SU-DHL-6 (cell line): ENCODE measurements around the gene CKMT2.

Experiments used
- H2AFZ ChIP-seq: fragments of 200-600 bp; sonication (generic); 2 replicates; pipeline ENCODE4 v1.6.1; 2014; ENCODE audit warnings: low read depth, mild to moderate bottlenecking, moderate library complexity, mixed read lengths, antibody characterized with exemption, low read length; ENCODE audit not compliant: severe bottlenecking
- H3F3A ChIP-seq: fragments of 200-600 bp; shearing (Covaris generic); 2 replicates; pipeline ENCODE4 v1.6.0; 2016; ENCODE audit warnings: antibody characterized with exemption, mild to moderate bottlenecking; ENCODE audit not compliant: insufficient read depth
- H3K27ac ChIP-seq: fragments of 200-600 bp; sonication (generic); 2 replicates; pipeline ENCODE4 v1.5.1; 2016; ENCODE audit warnings: low read depth, mild to moderate bottlenecking, low read length, moderate library complexity, mixed read lengths
- H3K27me3 ChIP-seq: fragments of 200-600 bp; sonication (generic), shearing (Covaris generic); 2 replicates; pipeline ENCODE4 v1.6.0; 2014; ENCODE audit warnings: mild to moderate bottlenecking, low read length
- H3K36me3 ChIP-seq: fragments of 200-600 bp; sonication (generic); 2 replicates; pipeline ENCODE4 v1.6.1; 2014; ENCODE audit warnings: mild to moderate bottlenecking, low read length, mixed read lengths
- H3K4me2 ChIP-seq: fragments of 300-600, 200-600 bp; shearing (Covaris generic), sonication (generic); 2 replicates; pipeline ENCODE4 v1.6.0; 2014; ENCODE audit warnings: low read length, low read depth, mild to moderate bottlenecking; ENCODE audit not compliant: poor library complexity, severe bottlenecking
- H3K4me3 ChIP-seq: fragments of 200-600 bp; sonication (generic); 2 replicates; pipeline ENCODE4 v1.5.1; 2014; ENCODE audit warnings: antibody characterized with exemption, low read length, mild to moderate bottlenecking, mixed read lengths; ENCODE audit not compliant: insufficient read depth, poor library complexity, severe bottlenecking
- H3K79me2 ChIP-seq: fragments of 200-600 bp; sonication (generic); 2 replicates; pipeline ENCODE4 v1.6.1; 2014; ENCODE audit warnings: mild to moderate bottlenecking, low read length, moderate library complexity; ENCODE audit not compliant: insufficient read depth
- H3K9ac ChIP-seq: fragments of 200-600 bp; sonication (generic); 2 replicates; pipeline ENCODE4 v1.7.0; 2014; ENCODE audit warnings: mild to moderate bottlenecking, low read length
- H3K9me2 ChIP-seq: fragments of 200-600 bp; sonication (generic); replicated peaks from 2 replicates; pipeline ENCODE4 v1.6.1; 2014; ENCODE audit warnings: low read length; ENCODE audit not compliant: insufficient read depth
- H3K9me3 ChIP-seq: fragments of 200-600 bp; sonication (generic); 2 replicates; pipeline ENCODE4 v1.6.1; 2014; ENCODE audit warnings: low read length, mixed read lengths; ENCODE audit not compliant: insufficient read depth
- H4K20me1 ChIP-seq: fragments of 200-600 bp; sonication (generic); 2 replicates; pipeline ENCODE4 v1.6.1; 2014; ENCODE audit warnings: low read depth, mild to moderate bottlenecking, antibody characterized with exemption, low read length, moderate library complexity, mixed read lengths
- EZH2phosphoT487 ChIP-seq: fragments of 200-600 bp; sonication (generic), shearing (Covaris generic); conservative IDR thresholded peaks from 2 replicates; pipeline ENCODE4 v1.6.1; 2018; ENCODE audit warnings: mild to moderate bottlenecking, antibody characterized with exemption, low read length, moderate library complexity, mixed read lengths
- TF ChIP-seq, protein P1 (sequence below): fragments of 200-600 bp; sonication (generic); IDR thresholded peaks from one replicate; pipeline ENCODE4 v1.5.1; 2017; ENCODE audit warnings: antibody characterized with exemption, mild to moderate bottlenecking, low read length, moderate library complexity; ENCODE audit not compliant: insufficient read depth, poor library complexity, severe bottlenecking

The CKMT2 gene

DNA sequence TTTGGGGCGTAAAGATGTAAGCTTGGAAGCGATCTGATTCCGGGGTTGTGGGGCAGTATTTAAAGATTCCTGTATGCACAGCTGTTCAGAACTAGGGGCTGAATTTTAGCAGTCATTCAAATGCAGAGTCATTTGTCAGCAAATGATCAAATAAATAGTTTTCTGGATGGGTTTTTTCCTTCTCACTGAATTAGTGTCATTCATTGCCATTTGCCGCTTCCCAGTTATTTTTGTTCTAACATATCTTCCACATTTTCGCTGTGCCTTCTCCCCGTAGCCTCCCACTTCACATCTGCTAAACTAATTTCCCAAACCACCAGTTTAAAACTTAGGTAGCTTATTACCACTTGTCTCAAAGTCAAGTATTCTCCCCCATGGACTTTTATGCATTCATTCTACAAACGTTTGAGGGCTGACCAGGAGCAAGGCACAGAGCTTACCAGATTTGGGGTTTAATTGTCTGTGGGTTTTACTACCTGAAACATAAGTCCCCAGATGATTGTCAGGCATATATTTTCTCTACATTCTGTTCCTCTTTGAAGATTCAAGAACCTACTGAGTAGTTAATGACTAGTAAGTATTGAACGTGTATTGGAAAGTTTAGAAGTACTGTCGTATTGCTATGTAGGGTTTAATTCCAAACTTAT, 41.3 kb upstream of the CKMT2 start:
- Histone ChIP-seq H3K4me3 (no peak overlapping the region), H3K9ac (no peak overlapping the region)

DNA sequence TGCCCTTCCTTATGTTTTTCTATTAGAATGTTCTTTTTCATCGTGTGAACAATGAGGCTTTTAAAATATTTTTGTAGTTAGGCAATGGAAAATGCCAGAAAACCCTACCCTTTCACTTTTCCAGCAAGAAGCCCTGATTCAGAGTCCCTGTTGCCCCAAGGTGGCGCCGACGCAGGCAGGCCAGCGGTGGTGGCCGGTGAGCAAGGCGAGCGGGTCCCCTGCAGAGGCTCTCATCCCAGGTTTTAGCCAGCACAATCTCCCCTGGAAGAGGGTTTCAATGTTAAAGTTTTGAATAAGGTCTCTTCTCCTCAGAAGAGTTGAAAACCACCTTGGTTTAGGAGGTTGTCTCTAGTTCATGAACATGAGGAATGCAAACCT, 40.8 kb upstream of the CKMT2 start:
- H3K79me2 ChIP-seq = no peaks in the 10 kb centered on the region
- no peak overlapping the region for H3K4me3 ChIP-seq
- H4K20me1 ChIP-seq = no peaks in the 10 kb centered on the region
- no peaks in the 10 kb centered on the region for H3F3A ChIP-seq
- H3K9me3 ChIP-seq = no peaks in the 10 kb centered on the region
- H2AFZ ChIP-seq = no peak overlapping the region
- no peaks in the 10 kb centered on the region for H3K36me3 ChIP-seq
- H3K9ac ChIP-seq = no peak overlapping the region
- no peak overlapping the region for H3K4me2 ChIP-seq
- H3K27ac ChIP-seq = no peak overlapping the region
- TF ChIP-seq, protein P1, sequence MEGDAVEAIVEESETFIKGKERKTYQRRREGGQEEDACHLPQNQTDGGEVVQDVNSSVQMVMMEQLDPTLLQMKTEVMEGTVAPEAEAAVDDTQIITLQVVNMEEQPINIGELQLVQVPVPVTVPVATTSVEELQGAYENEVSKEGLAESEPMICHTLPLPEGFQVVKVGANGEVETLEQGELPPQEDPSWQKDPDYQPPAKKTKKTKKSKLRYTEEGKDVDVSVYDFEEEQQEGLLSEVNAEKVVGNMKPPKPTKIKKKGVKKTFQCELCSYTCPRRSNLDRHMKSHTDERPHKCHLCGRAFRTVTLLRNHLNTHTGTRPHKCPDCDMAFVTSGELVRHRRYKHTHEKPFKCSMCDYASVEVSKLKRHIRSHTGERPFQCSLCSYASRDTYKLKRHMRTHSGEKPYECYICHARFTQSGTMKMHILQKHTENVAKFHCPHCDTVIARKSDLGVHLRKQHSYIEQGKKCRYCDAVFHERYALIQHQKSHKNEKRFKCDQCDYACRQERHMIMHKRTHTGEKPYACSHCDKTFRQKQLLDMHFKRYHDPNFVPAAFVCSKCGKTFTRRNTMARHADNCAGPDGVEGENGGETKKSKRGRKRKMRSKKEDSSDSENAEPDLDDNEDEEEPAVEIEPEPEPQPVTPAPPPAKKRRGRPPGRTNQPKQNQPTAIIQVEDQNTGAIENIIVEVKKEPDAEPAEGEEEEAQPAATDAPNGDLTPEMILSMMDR = no peak
- TF ChIP-seq EZH2phosphoT487 = no peak
- H3K27me3 ChIP-seq = no peaks in the 10 kb centered on the region
- H3K9me2 ChIP-seq = no peaks in the 10 kb centered on the region

More for the DNA sequence above, 41.3 kb upstream of the CKMT2 start:
- TF ChIP-seq EZH2phosphoT487 = no peak
- TF ChIP-seq, protein P1 = no peak
- H2AFZ ChIP-seq = no peak overlapping the region
- no peak overlapping the region for H3K4me2 ChIP-seq
- H3K9me3 ChIP-seq = no peaks in the 10 kb centered on the region
- no peaks in the 10 kb centered on the region for H3F3A ChIP-seq
- no peaks in the 10 kb centered on the region for H3K36me3 ChIP-seq
- H3K9me2 ChIP-seq = no peaks in the 10 kb centered on the region
- H3K79me2 ChIP-seq = no peaks in the 10 kb centered on the region
- H4K20me1 ChIP-seq = no peaks in the 10 kb centered on the region
- no peaks in the 10 kb centered on the region for H3K27me3 ChIP-seq
- H3K27ac ChIP-seq = no peak overlapping the region

DNA sequence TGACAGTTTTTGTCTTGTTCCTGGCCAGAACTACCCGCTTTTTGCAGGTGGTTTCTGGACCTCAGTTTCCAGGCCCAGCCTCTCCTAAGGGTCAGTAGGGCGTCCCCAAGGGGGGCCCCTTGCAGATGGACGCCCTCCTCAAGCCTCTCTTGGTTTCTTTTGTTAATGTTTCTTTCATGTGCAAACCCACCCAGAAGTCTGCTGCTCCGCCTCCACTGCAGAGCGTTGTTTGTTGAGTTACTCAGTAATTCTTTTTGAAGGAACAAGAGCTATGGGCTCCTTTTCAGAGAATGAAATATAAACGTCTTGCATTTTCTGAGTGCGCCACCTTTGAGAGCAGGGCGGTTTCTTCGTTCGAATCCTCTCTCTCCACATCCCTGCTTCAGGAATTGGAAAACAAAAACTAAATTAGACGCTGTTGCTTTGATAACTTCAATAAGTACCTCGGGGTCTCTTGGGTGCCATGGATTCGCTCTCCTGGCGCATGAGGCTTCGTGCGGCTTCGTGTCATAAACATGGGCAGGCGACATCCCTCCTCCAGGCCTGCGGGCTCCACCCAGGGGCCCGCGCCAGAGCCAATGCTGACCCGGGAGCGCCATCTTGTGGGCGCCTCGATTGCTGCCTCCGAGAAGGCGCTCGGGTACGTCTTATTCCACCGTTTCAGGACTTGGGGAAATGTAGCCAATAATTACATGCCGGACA, 38.3 kb upstream of the CKMT2 start:
- Histone ChIP-seq H3K4me2 (peak overlapping the region; percentile 24), H3F3A (no peaks in the 10 kb centered on the region), H4K20me1 (no peaks in the 10 kb centered on the region), H3K36me3 (no peaks in the 10 kb centered on the region), H3K27me3 (no peaks in the 10 kb centered on the region), H3K79me2 (no peaks in the 10 kb centered on the region), H3K4me3 (no peak overlapping the region), H3K9me3 (no peaks in the 10 kb centered on the region), H2AFZ (peak overlapping the region; percentile 58), H3K9ac (no peak overlapping the region), H3K27ac (no peak overlapping the region), H3K9me2 (no peaks in the 10 kb centered on the region)
- no peak for TF ChIP-seq EZH2phosphoT487
- TF ChIP-seq, protein P1 = peak; percentile 84
